ENCODE results near the gene BAMBI. TPM values are rescaled to one million over a fixed set of nuclear protein-coding genes. Genes with fewer than 3 reads are reported as not detected.

The BAMBI gene
- total and polyA plus RNA-seq, 2 of the 8 experiments (the other 6 are each of a cell fraction or from before 2014, with no cell fraction given) = 5.6 to 26.4 TPM

GRCh38 chr10:28694530-28694929 lies 17.2 kb downstream of the BAMBI start (continued):
- no peak for TF ChIP-seq RXRA (IDR thresholded peaks at IDR 0.05; ENCODE audit: insufficient read depth, low read depth, low read length)

Data from H1 (cell line).